Measurements from ENCODE around the gene SDK1. TPM values are rescaled to one million over a fixed set of nuclear protein-coding genes. Genes with fewer than 3 reads are reported as not detected.

SDK1 gene
- total RNA-seq, 1 donor from 2014 or later, result 2.2 TPM

- DNase-seq, result no peak
- no peak for ATAC-seq (ENCODE audit: poor library complexity)
- intact Hi-C loops (cut with DNase I), result no loop called here
Measured at GRCh38 chr7:3767917-3768777, 467.1 kb downstream of the SDK1 start.

- intact Hi-C loops (cut with DNase I), result no loop called here
- ATAC-seq (ENCODE audit: poor library complexity) (no peak), DNase-seq (no peak)
Measured at GRCh38 chr7:3771906-3772305, 470.9 kb downstream of the SDK1 start.

GRCh38 chr7:3778345-3778744 lies 477.3 kb downstream of the SDK1 start:
- intact Hi-C loops (cut with DNase I), result no loop called here
- DNase-seq, result no peak
- no peak for ATAC-seq (ENCODE audit: poor library complexity)

DNA sequence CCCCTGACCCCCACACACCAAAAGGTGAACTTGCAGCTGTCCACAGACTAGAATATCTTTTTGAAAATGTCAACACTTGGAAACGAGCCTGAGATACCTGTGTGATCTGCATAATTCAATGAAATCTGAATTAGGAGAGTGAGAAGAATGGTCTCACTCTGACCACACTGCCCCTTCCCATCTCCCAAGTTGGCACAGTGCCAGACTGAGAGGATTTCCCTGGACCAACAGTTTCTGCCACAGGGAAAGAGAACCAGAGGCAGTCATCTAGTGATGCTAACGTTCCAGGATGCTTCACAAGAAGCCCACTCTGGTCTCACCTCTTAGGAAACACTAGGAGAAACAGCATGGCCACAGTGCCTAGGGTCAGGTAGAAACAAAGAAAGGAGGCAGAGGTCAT lies 479.0 kb downstream of the SDK1 start:
- intact Hi-C loops (cut with DNase I), result no loop called here
- DNase-seq (no peak), ATAC-seq (ENCODE audit: poor library complexity) (no peak)

- DNase-seq, result no peak
- no peak for ATAC-seq (ENCODE audit: poor library complexity)
- intact Hi-C loops (cut with DNase I), result no loop called here
Measured at GRCh38 chr7:3780525-3780924, 479.5 kb downstream of the SDK1 start.

DNA sequence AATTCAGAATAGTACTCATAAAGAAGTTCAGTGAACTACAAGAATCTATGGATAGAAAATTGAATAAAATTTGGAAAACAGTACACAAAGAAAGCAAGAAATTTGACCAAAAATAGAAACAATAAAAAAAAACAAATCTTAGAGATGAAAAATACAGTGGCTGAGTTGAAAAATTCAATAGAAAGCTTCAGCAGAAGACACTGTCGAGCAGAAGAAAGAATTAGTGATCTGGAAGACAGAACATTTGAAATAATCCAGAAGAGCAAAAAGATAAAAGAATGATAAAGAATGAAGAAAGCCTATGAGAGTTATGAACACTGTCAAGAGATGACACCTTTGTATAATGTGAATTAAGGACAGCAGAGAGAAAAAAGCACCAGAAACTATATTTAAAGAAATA lies 480.6 kb downstream of the SDK1 start:
- intact Hi-C loops (cut with DNase I), result no loop called here
- ATAC-seq (ENCODE audit: poor library complexity) (no peak), DNase-seq (no peak)

DNA sequence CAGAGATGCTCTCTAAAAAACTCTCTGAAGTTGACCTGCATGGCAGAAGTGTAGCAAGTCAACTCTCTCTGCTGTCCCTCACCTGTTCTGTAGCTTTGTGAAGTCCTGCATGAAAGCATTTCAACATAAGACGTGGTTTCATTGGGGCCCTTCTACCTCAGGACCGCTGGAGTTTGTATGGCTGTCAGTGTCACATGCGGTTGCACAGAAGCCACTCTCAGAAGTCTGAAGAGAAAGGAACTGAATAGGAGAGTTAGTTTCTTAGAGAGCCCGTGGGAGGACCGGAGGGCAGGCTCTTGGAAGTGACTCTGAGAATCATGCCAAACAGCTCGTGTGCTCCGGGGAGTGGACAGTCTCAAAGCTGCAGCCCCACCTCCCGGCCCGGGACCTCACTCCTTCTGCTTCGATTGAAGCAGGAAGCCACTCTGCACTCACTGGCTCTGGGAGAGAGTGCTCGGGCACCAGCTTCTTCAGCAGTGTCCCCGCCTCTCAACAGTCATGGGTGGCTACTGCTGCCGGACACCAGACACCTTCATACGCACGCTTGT lies 486.7 kb downstream of the SDK1 start:
- intact Hi-C loops (cut with DNase I), result no loop called here
- DNase-seq, result peak; percentile 51
- no peak for ATAC-seq (ENCODE audit: poor library complexity)

DNA sequence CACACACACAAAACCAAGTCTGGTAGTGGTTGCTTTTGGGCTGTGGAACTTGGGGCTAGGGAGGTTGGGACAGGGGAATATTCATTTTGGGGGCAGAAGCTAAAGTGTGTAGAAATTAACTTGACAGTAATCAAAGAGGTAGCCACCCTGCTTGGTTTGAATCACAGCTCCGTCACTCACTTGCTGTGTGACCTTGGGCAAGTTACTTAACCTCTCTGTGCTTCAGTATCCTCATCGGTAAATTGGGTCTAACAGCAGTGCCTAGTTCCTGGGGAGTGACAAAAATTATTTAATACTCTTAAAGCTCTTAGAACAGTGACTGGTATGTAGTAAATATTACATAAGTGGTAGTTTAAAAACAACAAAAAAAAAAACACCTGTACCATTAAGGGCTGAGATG lies 489.8 kb downstream of the SDK1 start:
- intact Hi-C loops (cut with DNase I), result no loop called here
- DNase-seq (no peak), ATAC-seq (ENCODE audit: poor library complexity) (no peak)

DNA sequence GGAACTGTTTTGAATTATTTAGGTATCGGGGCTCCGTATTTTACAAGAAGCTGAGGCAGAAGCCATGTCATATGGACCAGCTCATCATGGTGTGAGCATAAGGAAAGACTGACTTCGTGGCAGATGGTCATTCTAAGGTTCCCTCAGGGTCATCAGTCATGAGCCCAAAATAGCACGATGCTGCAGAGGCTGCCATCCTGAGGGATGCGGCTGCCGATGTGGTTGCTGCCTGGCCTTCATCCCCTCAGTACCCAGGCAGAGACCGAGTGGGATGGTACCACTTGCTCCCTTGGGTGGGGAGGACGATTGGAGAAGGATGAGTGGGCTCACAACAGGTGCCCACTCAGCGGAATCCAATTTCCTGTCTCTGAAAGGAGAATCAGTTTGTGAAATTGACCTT lies 490.3 kb downstream of the SDK1 start:
- ATAC-seq (ENCODE audit: poor library complexity) (no peak), DNase-seq (no peak)
- intact Hi-C loops (cut with DNase I), result no loop called here

DNA sequence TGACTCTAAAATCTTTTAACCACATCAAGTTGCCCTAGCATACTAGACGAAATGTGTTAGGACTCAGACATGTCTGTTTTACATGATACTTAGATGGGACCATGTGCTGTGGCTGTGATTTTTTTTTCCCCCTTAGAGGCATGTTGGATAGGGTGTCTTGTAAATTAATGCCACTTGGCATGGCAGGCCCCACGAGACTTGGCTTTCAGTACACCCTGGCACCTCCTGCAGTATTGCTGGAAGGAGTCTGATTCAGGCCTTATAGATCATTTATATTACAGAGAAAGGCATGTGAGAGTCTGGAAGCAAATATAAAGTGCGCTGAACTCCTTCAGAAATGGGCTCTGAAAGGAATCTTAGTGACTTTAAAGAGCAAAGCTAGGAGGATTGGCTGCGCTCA lies 494.1 kb downstream of the SDK1 start:
- ATAC-seq (ENCODE audit: poor library complexity) (no peak), DNase-seq (no peak)
- intact Hi-C loops (cut with DNase I), result no loop called here

DNA sequence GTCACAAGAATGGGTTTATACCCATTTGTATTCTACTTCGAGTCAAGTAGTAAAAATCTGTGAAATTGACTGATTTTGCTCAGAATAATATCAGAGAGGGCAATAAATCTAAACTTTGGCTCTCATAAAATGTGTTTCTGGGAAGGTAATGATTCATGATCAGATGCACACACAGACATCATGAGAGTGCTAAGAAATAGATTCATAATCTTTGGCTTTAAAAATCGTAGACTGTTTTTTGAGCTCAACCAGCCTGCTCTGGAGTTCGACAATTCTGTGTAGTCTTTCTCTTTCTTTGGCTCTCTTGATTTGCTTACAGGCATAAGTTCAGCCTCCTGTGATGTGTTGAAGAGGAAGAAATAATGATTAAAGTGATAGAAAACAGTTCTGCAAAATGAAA lies 494.7 kb downstream of the SDK1 start:
- intact Hi-C loops (cut with DNase I), result no loop called here
- DNase-seq (no peak), ATAC-seq (ENCODE audit: poor library complexity) (no peak)

DNA sequence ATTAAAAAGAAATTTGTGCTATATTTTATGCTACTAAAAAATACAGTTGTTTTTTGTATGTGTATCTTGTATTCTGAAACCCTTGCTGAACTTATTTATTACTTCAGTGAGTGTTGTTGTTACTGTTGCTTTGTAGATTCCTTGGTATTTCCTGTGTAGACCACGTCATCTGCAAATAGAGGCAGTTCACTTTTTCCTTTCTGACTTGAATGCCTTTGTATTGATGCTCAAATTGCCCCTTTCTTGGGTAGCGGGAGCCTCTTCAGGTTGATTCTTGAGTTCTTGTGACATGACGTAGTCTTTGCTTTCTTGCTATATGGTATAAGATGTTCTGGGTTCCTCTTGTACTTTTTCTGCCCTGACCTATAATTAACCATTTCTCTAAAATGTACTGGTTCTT lies 504.1 kb downstream of the SDK1 start:
- no peak for ATAC-seq (ENCODE audit: poor library complexity)
- intact Hi-C loops (cut with DNase I), result no loop called here
- DNase-seq, result no peak

DNA sequence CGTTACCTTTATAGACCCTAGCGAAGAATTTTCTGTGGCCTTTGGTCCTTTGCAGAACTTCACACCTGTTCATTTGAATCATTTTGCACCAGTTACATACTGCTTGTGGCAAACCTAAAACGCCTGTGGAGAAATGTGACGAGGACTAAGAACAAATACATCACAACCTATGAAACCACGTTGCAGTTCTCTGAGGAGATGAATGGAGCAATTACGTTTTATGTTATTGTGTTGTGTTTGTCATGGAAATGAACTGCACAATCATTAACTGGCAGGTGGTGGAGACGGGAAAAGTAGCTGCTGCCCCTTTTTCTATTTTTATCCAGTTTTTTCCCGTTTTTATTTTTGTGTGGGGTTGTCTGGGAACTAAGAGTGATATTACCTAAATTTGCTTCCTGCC lies 505.5 kb downstream of the SDK1 start:
- ATAC-seq (ENCODE audit: poor library complexity), result no peak
- DNase-seq, result no peak
- intact Hi-C loops (cut with DNase I), result no loop called here

- DNase-seq (no peak), ATAC-seq (ENCODE audit: poor library complexity) (peak; percentile 39)
- intact Hi-C loops (cut with DNase I), result no loop called here
Measured at GRCh38 chr7:3807824-3808223, 506.8 kb downstream of the SDK1 start.

DNA sequence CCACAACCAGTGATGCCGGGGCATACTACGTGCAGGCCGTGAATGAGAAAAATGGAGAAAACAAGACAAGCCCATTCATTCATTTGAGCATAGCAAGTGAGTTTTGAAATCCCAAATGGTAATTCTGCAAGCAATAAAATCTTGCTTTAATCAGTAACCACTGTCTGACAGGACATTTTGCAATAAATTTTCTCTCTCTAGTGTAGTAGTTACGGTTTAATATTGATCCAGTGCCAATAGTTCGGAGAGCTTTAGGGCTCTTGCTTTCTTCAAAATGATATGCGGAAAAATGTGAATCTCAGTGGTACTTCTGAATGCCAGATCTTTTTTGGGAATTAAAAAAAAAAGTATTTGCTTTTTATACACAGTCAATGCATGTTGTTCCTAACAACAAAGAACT lies 520.4 kb downstream of the SDK1 start:
- DNase-seq (no peak), ATAC-seq (ENCODE audit: poor library complexity) (no peak)
- intact Hi-C loops (cut with DNase I), result no loop called here

GRCh38 chr7:3825491-3825890 lies 524.4 kb downstream of the SDK1 start:
- ATAC-seq (ENCODE audit: poor library complexity) (no peak), DNase-seq (no peak)
- intact Hi-C loops (cut with DNase I), result no loop called here

GRCh38 chr7:3832199-3832598 lies 531.1 kb downstream of the SDK1 start:
- ATAC-seq (ENCODE audit: poor library complexity) (no peak), DNase-seq (no peak)
- intact Hi-C loops (cut with DNase I), result no loop called here

DNA sequence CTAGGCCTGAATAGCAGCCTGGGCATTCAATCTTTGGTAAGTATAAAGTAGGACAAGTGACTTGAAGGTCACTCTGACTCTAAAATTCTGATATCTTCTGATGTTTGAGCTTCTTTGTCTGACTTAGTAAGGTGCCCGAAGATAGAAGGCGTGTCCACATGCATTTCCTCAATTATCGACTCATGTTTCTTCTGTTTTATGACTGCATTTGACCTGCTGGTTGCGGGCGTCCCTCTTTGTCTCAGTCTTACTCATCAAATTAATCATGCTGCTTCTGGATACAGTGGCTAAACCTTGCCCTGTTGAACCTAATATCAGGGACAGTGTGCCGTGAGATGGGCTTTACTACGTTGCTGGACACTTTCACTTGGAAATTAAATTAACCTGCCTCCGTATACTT lies 534.1 kb downstream of the SDK1 start:
- intact Hi-C loops (cut with DNase I), result no loop called here
- DNase-seq (no peak), ATAC-seq (ENCODE audit: poor library complexity) (no peak)

- no peak for DNase-seq
- ATAC-seq (ENCODE audit: poor library complexity), result no peak
- intact Hi-C loops (cut with DNase I), result no loop called here
Measured at GRCh38 chr7:3836855-3837254, 535.8 kb downstream of the SDK1 start.

- ATAC-seq (ENCODE audit: poor library complexity) (no peak), DNase-seq (no peak)
- intact Hi-C loops (cut with DNase I), result no loop called here
Measured at GRCh38 chr7:3844540-3845151, 543.6 kb downstream of the SDK1 start.

Measured in Right ventricle myocardium superior (tissue), 1 donor.